ENCODE data around the gene EHBP1L1.
"Not testable (repeated sequence)": the region's sequence is repeated elsewhere in the genome, so short reads cannot be mapped to it uniquely, and the experiment has no call there.

The EHBP1L1 gene

DNA sequence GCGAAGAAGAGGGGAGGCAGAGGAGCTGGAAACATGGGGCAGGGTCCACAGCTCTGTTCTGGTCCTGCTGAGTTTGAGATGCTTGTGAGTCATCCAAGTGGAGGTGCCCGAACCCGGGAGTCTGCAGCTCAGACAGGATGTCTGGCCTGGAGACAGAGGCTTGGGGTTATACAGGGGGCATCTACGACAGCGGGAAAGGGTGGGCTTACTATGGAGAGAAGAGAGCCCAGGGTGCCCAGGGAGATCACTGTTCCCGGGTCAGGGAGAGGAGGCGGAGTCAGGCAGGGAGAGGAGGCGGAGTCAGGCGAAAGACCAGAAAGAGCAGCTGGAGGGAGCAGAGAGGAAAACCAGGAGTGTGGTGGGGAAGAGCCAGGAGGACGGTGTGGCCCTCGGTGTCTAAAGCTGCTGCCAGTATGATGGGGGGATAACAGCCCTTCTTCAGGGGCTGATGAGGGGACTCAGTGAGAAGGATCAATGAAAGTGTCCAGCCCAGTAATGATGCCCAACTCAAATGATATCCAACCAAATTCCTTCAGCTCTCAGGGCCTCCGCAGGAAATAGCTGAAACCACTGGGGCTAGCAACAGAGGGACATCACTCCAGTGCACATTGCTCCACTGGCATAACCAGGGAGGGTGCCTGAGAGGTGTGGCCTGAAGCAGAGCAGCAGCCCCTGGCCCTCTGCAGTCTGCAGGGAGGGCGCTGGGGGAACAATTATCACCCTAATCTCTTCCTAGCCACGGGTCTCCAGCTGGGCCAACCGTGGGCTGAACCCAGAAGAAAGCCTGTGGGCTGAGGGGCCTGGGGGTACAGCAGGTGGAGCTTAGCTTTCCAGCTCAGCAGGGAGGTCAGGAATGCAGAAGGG lies 15.1 kb upstream of the EHBP1L1 start:
- DNase-seq (ENCODE audit: low read depth in 2 of 2, low spot score in 1 of 2) = no peak

DNA sequence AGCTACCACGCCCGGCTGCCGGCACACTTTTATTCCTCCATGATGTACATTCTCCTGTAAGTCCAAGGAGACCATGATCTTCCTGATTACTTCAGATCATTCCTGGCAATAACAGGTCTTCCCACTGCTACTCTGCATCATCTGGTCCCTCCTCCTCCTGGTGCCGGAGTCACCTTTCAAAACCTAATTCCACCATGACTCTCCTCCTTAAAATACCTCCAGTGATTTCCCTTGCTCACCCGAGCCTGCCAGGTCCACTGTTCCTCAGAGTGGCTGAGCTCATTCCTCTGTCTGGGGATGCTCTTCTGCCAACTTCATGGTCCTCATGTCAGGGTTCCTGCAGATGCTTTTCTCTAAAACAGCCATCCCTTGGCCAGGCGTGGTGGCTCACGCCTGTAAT lies 13.8 kb upstream of the EHBP1L1 start:
- no peak for DNase-seq (ENCODE audit: low read depth in 2 of 2, low spot score in 1 of 2)

GRCh38 chr11:65562788-65563187 lies 13.1 kb upstream of the EHBP1L1 start:
- DNase-seq (ENCODE audit: low read depth in 2 of 2, low spot score in 1 of 2) = no peak

GRCh38 chr11:65563601-65564000 lies 12.3 kb upstream of the EHBP1L1 start:
- DNase-seq (ENCODE audit: low read depth in 2 of 2, low spot score in 1 of 2) = no peak

DNA sequence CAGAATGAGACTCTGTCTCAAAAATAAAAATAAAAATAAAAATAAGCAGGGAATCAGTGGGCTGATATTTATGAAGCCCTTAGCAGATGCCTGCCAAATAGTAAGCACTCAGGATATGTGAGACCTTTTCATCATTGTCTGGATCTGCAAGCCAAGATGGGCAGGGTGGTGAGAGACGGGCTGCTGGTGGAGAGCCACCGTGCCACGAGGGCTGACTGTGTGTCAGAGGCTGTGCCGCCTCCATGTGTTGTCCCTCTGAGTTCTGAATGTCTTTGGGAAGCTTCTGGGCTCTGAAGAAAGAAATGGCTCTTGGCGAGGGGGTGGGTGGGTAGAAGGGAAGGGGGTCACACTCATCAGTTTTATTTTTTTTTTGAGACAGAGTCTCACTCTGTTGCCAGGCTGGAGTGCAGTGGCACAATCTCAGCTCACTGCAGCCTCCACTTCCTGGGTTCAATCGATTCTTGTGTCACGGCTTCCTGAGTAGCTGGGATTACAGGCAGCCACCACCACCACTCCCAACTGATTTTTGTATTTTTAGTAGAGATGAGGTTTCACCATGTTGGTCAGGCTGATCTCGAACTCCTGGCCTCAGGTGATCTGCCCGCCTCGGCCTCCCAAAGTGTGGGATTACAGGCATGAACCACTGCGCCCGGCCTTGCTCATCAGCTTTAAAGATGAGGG lies 10.8 kb upstream of the EHBP1L1 start:
- DNase-seq (ENCODE audit: low read depth in 2 of 2, low spot score in 1 of 2) = not testable (repeated sequence)

DNA sequence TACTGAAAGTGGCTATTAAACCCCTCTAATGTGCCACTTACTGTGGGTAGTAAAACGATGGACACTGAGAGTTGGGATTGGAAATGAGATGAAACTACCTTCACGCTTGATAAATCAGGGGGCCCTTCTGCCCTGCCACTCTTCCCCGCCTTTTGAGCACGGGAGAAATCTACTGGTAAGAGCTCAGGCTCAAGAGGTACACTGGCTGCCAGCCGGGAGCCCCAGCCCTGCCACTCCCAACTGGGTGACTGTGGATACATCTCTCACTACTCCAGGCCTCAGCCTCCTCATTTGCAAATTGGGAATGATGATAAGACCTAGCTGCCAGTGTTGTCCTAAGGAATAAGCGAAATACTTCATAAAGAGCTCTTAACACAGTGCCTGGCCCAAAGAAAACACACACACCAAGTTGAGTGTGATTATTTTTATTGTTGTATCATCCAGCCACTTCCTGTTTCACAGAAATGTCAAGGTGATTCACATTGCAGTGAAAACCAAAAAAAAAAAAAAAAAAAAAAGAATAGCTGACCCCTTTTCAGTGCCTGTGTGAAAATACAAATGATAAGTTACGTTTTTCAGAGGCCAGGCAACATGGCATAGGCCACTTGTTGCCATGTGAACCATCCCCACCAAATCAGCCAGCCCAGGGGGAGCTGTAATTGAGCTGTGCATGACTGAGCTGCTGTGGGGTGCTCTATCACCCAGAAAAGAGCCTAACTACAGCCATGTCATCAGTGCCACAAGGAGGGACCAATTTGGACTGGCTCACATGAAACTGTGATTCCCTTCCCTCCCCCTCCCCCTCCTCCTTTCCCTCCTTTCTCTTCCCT lies 10.0 kb upstream of the EHBP1L1 start:
- DNase-seq (ENCODE audit: low read depth in 2 of 2, low spot score in 1 of 2) = no peak

DNA sequence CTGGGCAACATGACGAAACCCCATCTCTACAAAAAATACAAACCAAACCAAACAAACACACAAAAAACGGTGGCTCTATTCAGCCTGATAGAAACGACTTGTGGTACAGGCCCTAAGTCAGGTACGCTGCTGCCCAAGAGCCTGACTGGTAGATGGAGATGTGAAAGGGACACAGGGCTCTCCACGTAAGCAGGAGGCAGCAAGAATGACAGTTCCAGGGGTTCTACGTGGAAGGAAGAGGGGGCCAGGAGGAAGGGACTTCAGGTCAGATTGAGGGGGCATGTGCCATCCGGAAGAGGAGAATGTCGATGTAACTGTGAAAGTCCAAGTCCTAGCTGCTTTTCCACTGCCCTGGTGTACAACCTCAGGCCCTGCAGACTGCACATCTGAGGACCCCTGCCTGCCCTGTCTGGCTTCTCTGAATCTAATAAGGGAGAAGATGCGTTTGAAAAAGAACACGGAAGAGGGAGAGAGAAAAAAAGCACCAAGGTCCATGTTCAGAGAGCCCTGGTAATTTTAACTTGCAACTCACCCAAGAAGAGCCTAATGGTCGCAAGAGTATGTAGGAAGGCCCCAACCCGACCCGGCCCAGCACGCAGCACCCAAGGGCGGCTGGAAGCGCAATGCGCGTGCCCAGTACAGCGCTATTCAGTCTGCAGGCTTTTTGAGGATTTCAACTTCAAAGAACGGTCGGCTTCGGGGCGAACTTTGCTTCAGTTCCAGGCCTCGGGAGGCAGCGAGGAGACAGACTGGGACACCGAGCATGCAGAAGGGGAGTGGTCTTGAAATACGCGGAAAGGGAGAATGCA lies 6.5 kb upstream of the EHBP1L1 start:
- no peak for DNase-seq (ENCODE audit: low read depth in 2 of 2, low spot score in 1 of 2)

DNA sequence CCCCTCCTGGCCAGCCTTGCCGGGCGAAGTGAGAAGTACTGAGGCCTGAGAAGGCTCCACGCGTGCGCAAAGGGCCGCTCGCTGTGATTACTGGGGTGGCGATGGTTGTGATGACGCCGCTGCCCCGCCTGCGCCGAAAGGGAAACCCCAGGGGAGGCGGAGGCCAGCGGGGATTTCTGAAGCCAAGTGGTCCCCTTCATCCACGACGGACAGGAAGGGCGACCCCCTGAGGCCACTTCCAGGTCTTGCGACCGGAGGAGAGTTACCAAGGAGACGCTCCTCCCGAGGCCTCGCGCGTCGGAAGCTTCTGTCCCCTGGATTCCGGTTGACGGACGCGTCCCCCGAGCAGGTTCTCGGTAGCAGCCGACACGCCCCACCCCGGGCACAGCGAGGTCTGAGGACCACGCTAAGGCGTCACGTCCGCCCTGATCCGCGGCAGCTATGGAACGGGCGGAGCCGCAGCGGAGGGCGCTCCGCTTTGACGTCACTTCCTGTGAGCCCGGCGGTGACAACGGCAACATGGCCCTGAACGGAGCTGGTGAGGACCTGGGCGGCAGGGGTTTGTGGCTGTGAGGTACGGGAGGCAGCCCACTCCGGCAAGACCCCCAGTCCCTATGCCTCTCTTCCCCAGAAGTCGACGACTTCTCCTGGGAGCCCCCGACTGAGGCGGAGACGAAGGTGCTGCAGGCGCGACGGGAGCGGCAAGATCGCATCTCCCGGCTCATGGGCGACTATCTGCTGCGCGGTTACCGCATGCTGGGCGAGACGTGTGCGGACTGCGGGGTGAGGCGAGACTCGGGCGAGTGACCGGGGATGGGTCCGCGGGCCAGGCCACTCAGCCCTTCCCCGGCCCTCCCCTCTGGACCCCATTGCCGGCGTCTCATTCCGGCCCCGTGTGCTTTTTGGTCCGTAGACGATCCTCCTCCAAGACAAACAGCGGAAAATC lies 5.6 kb upstream of the EHBP1L1 start, which contains the start of gene ZNRD2:
Gene ZNRD2 (plus strand): TSS at position 505 of the 946 bp plus-strand sequence. CDS start 15 bp downstream, at position 520.
- peak; percentile 91 to 97 for DNase-seq (ENCODE audit: low read depth in 2 of 2, low spot score in 1 of 2)

DNA sequence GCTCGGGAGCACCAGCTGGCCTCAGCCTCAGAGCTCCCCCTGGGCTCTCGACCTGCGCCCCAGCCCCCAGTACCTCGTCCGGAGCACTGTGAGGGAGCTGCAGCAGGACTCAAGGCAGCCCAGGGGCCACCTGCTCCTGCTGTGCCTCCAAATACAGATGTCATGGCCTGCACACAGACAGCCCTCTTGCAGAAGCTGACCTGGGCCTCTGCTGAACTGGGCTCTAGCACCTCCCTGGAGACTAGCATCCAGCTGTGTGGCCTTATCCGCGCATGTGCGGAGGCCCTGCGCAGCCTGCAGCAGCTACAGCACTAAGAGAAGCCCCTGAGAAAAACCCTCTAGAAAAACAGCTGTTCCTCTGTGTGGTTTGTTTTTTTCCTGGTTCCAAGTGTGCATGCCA lies 4.4 kb upstream of the EHBP1L1 start:
- DNase-seq (ENCODE audit: low read depth in 2 of 2, low spot score in 1 of 2) = no peak

- DNase-seq (ENCODE audit: low read depth in 2 of 2, low spot score in 1 of 2) = no peak
Measured at GRCh38 chr11:65571940-65572339, 3.9 kb upstream of the EHBP1L1 start.

GRCh38 chr11:65572356-65573051 lies 3.3 kb upstream of the EHBP1L1 start, which contains the start of gene FAM89B:
FAM89B (plus strand) TSS chr11:65572538; CDS start chr11:65572670, 132 bp downstream.
- peak; percentile 72 to 78 for DNase-seq (ENCODE audit: low read depth in 2 of 2, low spot score in 1 of 2)

DNA sequence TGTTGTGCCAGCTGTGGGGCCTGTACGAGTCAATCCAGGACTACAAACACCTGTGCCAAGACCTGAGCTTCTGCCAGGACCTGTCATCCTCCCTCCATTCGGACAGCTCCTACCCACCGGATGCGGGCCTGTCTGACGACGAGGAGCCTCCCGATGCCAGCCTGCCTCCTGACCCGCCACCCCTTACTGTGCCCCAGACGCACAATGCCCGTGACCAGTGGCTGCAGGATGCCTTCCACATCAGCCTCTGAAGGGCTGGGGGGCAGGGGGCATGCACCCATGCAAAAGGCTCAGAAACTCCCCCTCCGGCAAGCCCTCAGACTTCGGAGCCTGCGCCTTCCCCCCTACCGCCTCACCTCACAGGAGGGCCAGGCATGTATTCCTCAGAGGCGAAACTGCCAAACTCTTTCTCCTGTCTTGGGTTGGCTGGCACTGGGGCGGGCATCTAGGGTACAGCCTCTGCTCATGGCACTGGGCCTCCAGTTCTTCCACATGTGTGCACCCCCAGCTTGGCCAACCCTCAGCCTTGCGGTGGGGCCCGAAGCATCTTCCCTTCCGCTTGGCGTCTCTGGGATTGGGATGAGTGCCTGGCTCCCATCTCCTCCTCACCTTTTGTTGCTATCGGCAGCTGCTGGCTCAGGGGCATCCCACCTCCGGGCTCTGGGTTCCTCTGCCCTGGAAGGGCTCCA lies 2.3 kb upstream of the EHBP1L1 start:
- no peak for DNase-seq (ENCODE audit: low read depth in 2 of 2, low spot score in 1 of 2)

- DNase-seq (ENCODE audit: low read depth in 2 of 2, low spot score in 1 of 2) = peak; percentile 55 to 77
Measured at GRCh38 chr11:65574109-65574810, 1.6 kb upstream of the EHBP1L1 start.

DNA sequence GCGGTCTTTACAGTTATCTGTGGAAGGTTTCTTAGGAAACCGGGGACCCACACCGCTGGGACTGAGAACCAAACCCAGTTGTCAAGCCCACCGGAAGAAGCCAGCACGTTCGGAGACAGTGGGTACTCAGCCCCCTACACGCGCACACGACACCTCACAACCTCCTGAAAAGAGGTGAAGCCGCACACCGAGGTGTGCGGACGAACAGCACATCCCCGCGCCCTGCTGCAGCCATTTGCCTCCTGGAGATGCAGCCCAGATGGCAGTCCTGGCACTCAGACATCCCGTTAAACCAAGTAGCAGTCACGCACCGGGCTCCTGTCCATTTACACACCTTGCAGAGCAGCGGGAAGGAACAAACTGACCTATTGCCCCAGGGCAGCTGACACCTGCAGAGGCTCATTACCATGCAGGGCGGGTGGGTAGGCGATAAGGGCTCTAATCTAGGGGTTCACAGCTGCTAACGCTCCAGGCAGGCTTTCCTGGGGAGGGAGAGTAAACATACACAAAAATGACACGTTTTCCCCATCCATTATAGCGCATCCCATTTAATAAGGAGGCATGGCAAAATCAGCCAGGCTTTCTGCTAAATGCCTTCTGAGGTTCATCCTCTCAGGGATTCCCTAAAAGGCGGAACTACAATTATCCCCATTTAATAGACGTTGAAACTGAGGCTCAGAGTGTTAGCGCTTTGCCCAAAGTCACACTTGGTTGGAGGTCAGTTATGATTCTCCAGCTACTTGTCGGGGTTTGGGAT lies 864 bp upstream of the EHBP1L1 start:
- no peak for DNase-seq (ENCODE audit: low read depth in 2 of 2, low spot score in 1 of 2)

DNA sequence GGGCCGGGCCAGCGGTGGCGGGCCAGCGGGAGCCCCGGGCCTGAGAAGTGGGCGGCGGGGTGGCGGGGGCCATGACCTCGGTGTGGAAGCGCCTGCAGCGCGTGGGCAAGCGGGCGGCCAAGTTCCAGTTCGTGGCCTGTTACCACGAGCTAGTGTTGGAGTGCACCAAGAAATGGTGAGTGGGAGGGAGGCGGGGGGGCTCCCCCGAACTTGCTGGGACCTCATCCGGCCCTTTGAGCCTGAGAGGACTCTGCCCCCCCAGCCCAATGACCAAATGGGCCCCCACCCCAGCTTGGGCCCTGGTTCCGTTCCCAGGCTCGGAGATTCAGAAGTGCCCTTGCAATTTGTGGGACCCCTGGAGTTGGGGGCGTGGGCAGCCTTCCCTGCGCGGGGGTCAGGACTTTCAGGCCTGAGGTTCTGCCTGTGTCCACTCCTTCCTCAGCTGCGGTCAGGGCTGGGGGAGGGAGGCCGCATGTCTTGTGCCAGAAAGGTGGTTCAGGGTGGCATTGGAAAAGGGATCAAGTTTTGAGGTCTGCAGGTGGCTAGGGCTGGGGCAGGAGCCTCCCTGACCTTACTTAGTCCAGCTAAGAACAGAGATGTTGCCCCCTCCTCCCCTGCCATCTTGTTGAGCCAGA lies 496 bp downstream of the EHBP1L1 start:
- DNase-seq (ENCODE audit: low read depth in 2 of 2, low spot score in 1 of 2) = no peak
